ES-I3 (cell line): ENCODE measurements around the gene CNTNAP2.

Experiments used
- H3K36me3 ChIP-seq: 2 replicates; pipeline ENCODE4 v1.6.1; 2013; ENCODE audit warnings: mild to moderate bottlenecking, low read length, control low read depth, moderate library complexity; ENCODE audit not compliant: insufficient read depth
- H3K4me1 ChIP-seq: 2 replicates; pipeline ENCODE4 v1.6.1; 2013; ENCODE audit warnings: mild to moderate bottlenecking, control low read depth, low read length; ENCODE audit not compliant: insufficient read depth
- H3K9ac ChIP-seq: 2 replicates; pipeline ENCODE4 v1.6.1; 2013; ENCODE audit warnings: low read depth, mild to moderate bottlenecking, low read length, moderate library complexity
- H3K9me3 ChIP-seq: 2 replicates; pipeline ENCODE4 v1.6.1; 2013; ENCODE audit warnings: mild to moderate bottlenecking, low read length, moderate library complexity; ENCODE audit not compliant: control insufficient read depth, insufficient read depth

Gene CNTNAP2

GRCh38 chr7:147803606-147804005 is 1687.0 kb downstream of the CNTNAP2 start:
- peaks cover 5% of the 10 kb centered on the region; the same call in 1 of the 2 replicates for H3K9me3 ChIP-seq
- H3K36me3 ChIP-seq: no peaks in the 10 kb centered on the region
- H3K9ac ChIP-seq: no peak overlapping the region
- no peaks in the 10 kb centered on the region for H3K4me1 ChIP-seq

- no peaks in the 10 kb centered on the region for H3K4me1 ChIP-seq
- no peaks in the 10 kb centered on the region for H3K36me3 ChIP-seq
- peaks cover 5% of the 10 kb centered on the region; the same call in 1 of the 2 replicates for H3K9me3 ChIP-seq
- H3K9ac ChIP-seq: no peak overlapping the region
Observed at GRCh38 chr7:147804032-147804431, 1687.4 kb downstream of the CNTNAP2 start.

GRCh38 chr7:147805996-147806576 is 1689.5 kb downstream of the CNTNAP2 start:
- no peak overlapping the region for H3K9ac ChIP-seq
- H3K9me3 ChIP-seq: peaks cover 5% of the 10 kb centered on the region; the same call in 1 of the 2 replicates
- no peaks in the 10 kb centered on the region for H3K36me3 ChIP-seq
- no peaks in the 10 kb centered on the region for H3K4me1 ChIP-seq

- Histone ChIP-seq H3K9ac (no peak overlapping the region), H3K36me3 (no peaks in the 10 kb centered on the region), H3K4me1 (no peaks in the 10 kb centered on the region), H3K9me3 (no peaks in the 10 kb centered on the region)
Observed at GRCh38 chr7:147809786-147810185, 1693.2 kb downstream of the CNTNAP2 start.

GRCh38 chr7:147810269-147810668 is 1693.7 kb downstream of the CNTNAP2 start:
- Histone ChIP-seq H3K36me3 (no peaks in the 10 kb centered on the region), H3K9me3 (no peaks in the 10 kb centered on the region), H3K9ac (no peak overlapping the region), H3K4me1 (no peaks in the 10 kb centered on the region)

GRCh38 chr7:147811923-147812322 is 1695.3 kb downstream of the CNTNAP2 start:
- Histone ChIP-seq H3K36me3 (no peaks in the 10 kb centered on the region), H3K4me1 (no peaks in the 10 kb centered on the region), H3K9ac (no peak overlapping the region), H3K9me3 (no peaks in the 10 kb centered on the region)

- no peaks in the 10 kb centered on the region for H3K4me1 ChIP-seq
- no peaks in the 10 kb centered on the region for H3K36me3 ChIP-seq
- no peak overlapping the region for H3K9ac ChIP-seq
- no peaks in the 10 kb centered on the region for H3K9me3 ChIP-seq
Observed at GRCh38 chr7:147813316-147813715, 1696.7 kb downstream of the CNTNAP2 start.

GRCh38 chr7:147818317-147818716 is 1701.7 kb downstream of the CNTNAP2 start:
- Histone ChIP-seq H3K36me3 (no peaks in the 10 kb centered on the region), H3K4me1 (no peaks in the 10 kb centered on the region), H3K9ac (no peak overlapping the region), H3K9me3 (no peaks in the 10 kb centered on the region)

GRCh38 chr7:147824671-147825070 is 1708.1 kb downstream of the CNTNAP2 start:
- no peaks in the 10 kb centered on the region for H3K36me3 ChIP-seq
- H3K4me1 ChIP-seq: no peaks in the 10 kb centered on the region
- no peaks in the 10 kb centered on the region for H3K9me3 ChIP-seq
- H3K9ac ChIP-seq: no peak overlapping the region

GRCh38 chr7:147829016-147829415 is 1712.4 kb downstream of the CNTNAP2 start:
- Histone ChIP-seq H3K36me3 (no peaks in the 10 kb centered on the region), H3K4me1 (no peaks in the 10 kb centered on the region), H3K9me3 (no peaks in the 10 kb centered on the region), H3K9ac (no peak overlapping the region)

GRCh38 chr7:147833557-147833956 is 1717.0 kb downstream of the CNTNAP2 start:
- H3K9me3 ChIP-seq: no peaks in the 10 kb centered on the region
- no peak overlapping the region for H3K9ac ChIP-seq
- H3K4me1 ChIP-seq: no peaks in the 10 kb centered on the region
- no peaks in the 10 kb centered on the region for H3K36me3 ChIP-seq

- Histone ChIP-seq H3K9me3 (no peaks in the 10 kb centered on the region; the same call in 1 of the 2 replicates), H3K4me1 (no peaks in the 10 kb centered on the region), H3K9ac (no peak overlapping the region), H3K36me3 (no peaks in the 10 kb centered on the region)
Observed at GRCh38 chr7:147833970-147834369, 1717.4 kb downstream of the CNTNAP2 start.

- Histone ChIP-seq H3K9me3 (no peaks in the 10 kb centered on the region; the same call in 1 of the 2 replicates), H3K9ac (no peak overlapping the region), H3K4me1 (no peaks in the 10 kb centered on the region), H3K36me3 (no peaks in the 10 kb centered on the region)
Observed at GRCh38 chr7:147852833-147853232, 1736.2 kb downstream of the CNTNAP2 start.

GRCh38 chr7:147857152-147858140 is 1740.8 kb downstream of the CNTNAP2 start:
- Histone ChIP-seq H3K4me1 (no peaks in the 10 kb centered on the region), H3K9me3 (no peaks in the 10 kb centered on the region; the same call in 1 of the 2 replicates), H3K36me3 (no peaks in the 10 kb centered on the region), H3K9ac (no peak overlapping the region)

GRCh38 chr7:147858421-147858820 is 1741.8 kb downstream of the CNTNAP2 start:
- Histone ChIP-seq H3K36me3 (no peaks in the 10 kb centered on the region), H3K9me3 (no peaks in the 10 kb centered on the region), H3K4me1 (no peaks in the 10 kb centered on the region), H3K9ac (no peak overlapping the region)
